ENCODE results near the gene FGF21.

- TF ChIP-seq CTCF (IDR thresholded peaks at IDR 0.05; ENCODE audit: insufficient read depth, low read depth, low read length) (no peak), EZH2 (IDR thresholded peaks at IDR 0.05; ENCODE audit: insufficient read depth, low read length) (no peak)
Observed at GRCh38 chr19:48799358-48800300, 44.3 kb downstream of the FGF21 start.

Data from astrocyte (in vitro differentiated cells and primary cell).